H9 (cell line): ENCODE results near the gene OR2A2. TPM values are rescaled to one million over a fixed set of nuclear protein-coding genes. Genes with fewer than 3 reads are reported as not detected.

Experiments used
- DNase-seq: peaks from one replicate; pipeline ENCODE4 v3.0.0-alpha.2; 2017
- H2AFZ ChIP-seq: one replicate; pipeline ENCODE4 v1.6.1; 2013; ENCODE audit warnings: mild to moderate bottlenecking, low read length, control low read depth, moderate library complexity
- H2AK5ac ChIP-seq: 2 replicates; pipeline ENCODE4 v1.6.1; 2013; ENCODE audit warnings: low read length, control low read depth, mixed read lengths; ENCODE audit not compliant: insufficient read length
- H2BK120ac ChIP-seq: one replicate; pipeline ENCODE4 v1.6.1; 2013; ENCODE audit warnings: low read depth, mild to moderate bottlenecking, low read length, control low read depth, inconsistent platforms; ENCODE audit not compliant: poor library complexity, severe bottlenecking
- H2BK12ac ChIP-seq: 2 replicates; pipeline ENCODE4 v1.6.1; 2013; ENCODE audit warnings: low read length, control low read depth, mixed read lengths, low read depth; ENCODE audit not compliant: insufficient read length
- H2BK15ac ChIP-seq: 2 replicates; pipeline ENCODE4 v1.6.1; 2013; ENCODE audit warnings: low read depth, low read length, control low read depth
- H2BK20ac ChIP-seq: one replicate; pipeline ENCODE4 v1.6.1; 2013; ENCODE audit warnings: low read depth, mild to moderate bottlenecking, low read length, control low read depth, inconsistent platforms; ENCODE audit not compliant: poor library complexity, severe bottlenecking
- H2BK5ac ChIP-seq: 2 replicates; pipeline ENCODE4 v1.6.1; 2013; ENCODE audit warnings: low read length, control low read depth, mixed read lengths; ENCODE audit not compliant: insufficient read length
- H3K14ac ChIP-seq: 2 replicates; pipeline ENCODE4 v1.6.1; 2013; ENCODE audit warnings: low read length, control low read depth; ENCODE audit not compliant: insufficient read depth
- H3K18ac ChIP-seq: 2 replicates; pipeline ENCODE4 v1.6.1; 2013; ENCODE audit warnings: low read depth, mild to moderate bottlenecking, mixed read lengths, low read length, control low read depth; ENCODE audit not compliant: insufficient read length
- H3K23ac ChIP-seq: 2 replicates; pipeline ENCODE4 v1.6.1; 2013; ENCODE audit warnings: low read length, control low read depth, mixed read lengths, low read depth; ENCODE audit not compliant: insufficient read length
- H3K23me2 ChIP-seq: 2 replicates; pipeline ENCODE4 v1.6.1; 2013; ENCODE audit warnings: low read depth, mild to moderate bottlenecking, mixed read lengths, low read length, control low read depth; ENCODE audit not compliant: insufficient read length, poor library complexity, severe bottlenecking
- H3K27ac ChIP-seq: 2 replicates; pipeline ENCODE4 v1.5.1; 2013; ENCODE audit warnings: low read length, control low read depth, mixed read lengths, low read depth; ENCODE audit not compliant: insufficient read length
- H3K27me3 ChIP-seq: 2 replicates; pipeline ENCODE4 v1.6.1; 2013; ENCODE audit warnings: low read length, control low read depth, inconsistent platforms; ENCODE audit not compliant: insufficient read depth
- H3K4ac ChIP-seq: 2 replicates; pipeline ENCODE4 v1.6.1; 2013; ENCODE audit warnings: low read depth, mild to moderate bottlenecking, control low read depth, inconsistent platforms, low read length, moderate library complexity
- H3K4me1 ChIP-seq: 2 replicates; pipeline ENCODE4 v1.6.1; 2013; ENCODE audit warnings: low read length, control low read depth, inconsistent platforms; ENCODE audit not compliant: insufficient read depth
- H3K4me2 ChIP-seq: 2 replicates; pipeline ENCODE4 v1.6.1; 2013; ENCODE audit warnings: low read length, control low read depth, mixed read lengths; ENCODE audit not compliant: insufficient read length, insufficient read depth
- H3K56ac ChIP-seq: 2 replicates; pipeline ENCODE4 v1.6.1; 2013; ENCODE audit warnings: low read depth, mild to moderate bottlenecking, mixed read lengths, low read length, control low read depth; ENCODE audit not compliant: insufficient read length
- H3K79me1 ChIP-seq: 2 replicates; pipeline ENCODE4 v1.6.1; 2013; ENCODE audit warnings: low read depth, mild to moderate bottlenecking, moderate library complexity, low read length, control low read depth, inconsistent platforms; ENCODE audit not compliant: insufficient read depth, poor library complexity, severe bottlenecking
- H3K79me2 ChIP-seq: 2 replicates; pipeline ENCODE4 v1.6.1; 2013; ENCODE audit warnings: low read length, control low read depth, inconsistent platforms; ENCODE audit not compliant: insufficient read depth
- H3K9ac ChIP-seq: 2 replicates; pipeline ENCODE4 v1.6.1; 2013; ENCODE audit warnings: low read length, control low read depth, mixed read lengths; ENCODE audit not compliant: insufficient read length; ENCODE audit errors: extremely low read depth
- H3K9me3 ChIP-seq: one replicate; pipeline ENCODE4 v1.6.1; 2013; ENCODE audit warnings: low read depth, low read length, inconsistent platforms; ENCODE audit not compliant: control insufficient read depth
- H3T11ph ChIP-seq: one replicate; pipeline ENCODE4 v1.6.1; 2013; ENCODE audit warnings: mild to moderate bottlenecking, low read length, control low read depth, inconsistent platforms
- H4K20me1 ChIP-seq: one replicate; pipeline ENCODE4 v1.6.1; 2013; ENCODE audit not compliant: control insufficient read depth, insufficient read length, insufficient read depth
- H4K5ac ChIP-seq: 2 replicates; pipeline ENCODE4 v1.6.1; 2013; ENCODE audit warnings: low read depth, mild to moderate bottlenecking, mixed read lengths, low read length, control low read depth; ENCODE audit not compliant: insufficient read length
- H4K8ac ChIP-seq: replicated peaks from 2 replicates; pipeline ENCODE4 v1.6.1; 2013; ENCODE audit warnings: low read length, control low read depth, mixed read lengths, low read depth; ENCODE audit not compliant: insufficient read length
- H4K91ac ChIP-seq: 2 replicates; pipeline ENCODE4 v1.6.1; 2013; ENCODE audit warnings: low read depth, mild to moderate bottlenecking, moderate library complexity, mixed read lengths, low read length, control low read depth; ENCODE audit not compliant: insufficient read length
- H3K27ac Mint-ChIP-seq, 3 experiments: 2 replicates in 2 of 3; 3 replicates in 1 of 3; pipeline ENCODE4 v1.8.0; 2020 to 2021; ENCODE audit warnings: mixed read lengths in 3 of 3, mild to moderate bottlenecking in 1 of 3, moderate library complexity in 1 of 3
- H3K27me3 Mint-ChIP-seq: 2 replicates; pipeline ENCODE4 v1.8.0; 2021; ENCODE audit warnings: low read depth, mild to moderate bottlenecking, moderate library complexity, mixed read lengths
- H3K36me3 Mint-ChIP-seq, 3 experiments: 2 replicates in 2 of 3; 3 replicates in 1 of 3; pipeline ENCODE4 v1.8.0; 2020 to 2021; ENCODE audit warnings: low read depth in 3 of 3, mixed read lengths in 3 of 3; ENCODE audit not compliant: insufficient read depth in 1 of 3
- H3K4me1 Mint-ChIP-seq, 2 experiments: 2 replicates each; pipeline ENCODE4 v1.8.0; 2020; ENCODE audit warnings: mixed read lengths in 2 of 2
- H3K4me3 Mint-ChIP-seq, 2 experiments: 2 replicates in 1 of 2; 3 replicates in 1 of 2; pipeline ENCODE4 v1.8.0; 2020 to 2021; ENCODE audit warnings: mild to moderate bottlenecking in 2 of 2, mixed read lengths in 2 of 2, moderate library complexity in 1 of 2
- H3K9me3 Mint-ChIP-seq, 2 experiments: 2 replicates in 1 of 2; 3 replicates in 1 of 2; pipeline ENCODE4 v1.8.0; 2020; ENCODE audit warnings: mild to moderate bottlenecking in 2 of 2, mixed read lengths in 2 of 2, moderate library complexity in 1 of 2
- WGBS: extraction: QIAGEN DNeasy Blood & Tissue Kit; methylation state at CpG from one replicate; pipeline ENCODE4 v1.1.7; 2013; ENCODE audit warnings: missing lambda C conversion rate, low lambda C conversion rate, mixed read lengths; ENCODE audit not compliant: insufficient read length; ENCODE audit errors: extremely low coverage; 5-methylcytosine and 5-hydroxymethylcytosine counted together
- total RNA-seq: library from RNA; stranded (reverse); gene quantifications from 2 replicates; pipeline ENCODE4 v1.2.1, GENCODE V29; 2021
- TF ChIP-seq, protein P1 (sequence below): fragments of 200-600 bp; sonication (generic); conservative IDR thresholded peaks from 3 replicates; pipeline ENCODE4 v1.8.0; 2021; ENCODE audit warnings: antibody characterized with exemption, mild to moderate bottlenecking

OR2A2 gene
- total RNA-seq, 1 experiment from 2014 or later = not detected

DNA sequence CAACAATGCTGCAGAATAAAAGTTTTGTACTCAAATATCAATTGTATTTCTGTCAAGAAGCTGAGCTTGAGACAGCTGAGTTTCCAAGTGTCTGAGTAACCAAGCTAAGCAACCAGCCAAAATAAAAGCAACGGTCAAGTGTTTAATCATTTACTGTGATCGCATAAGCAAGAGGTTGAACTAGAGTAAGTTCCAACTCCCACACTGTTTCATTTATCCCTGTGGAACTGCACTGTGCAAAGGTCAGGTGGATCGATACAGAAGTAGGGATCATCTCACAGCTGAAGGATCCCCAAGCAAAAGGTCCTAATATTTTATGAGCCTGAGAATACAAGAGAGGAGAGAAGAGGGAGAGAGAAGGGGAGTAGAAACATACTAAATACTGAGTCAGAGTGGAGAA lies 35.0 kb downstream of the OR2A2 start:
- Histone ChIP-seq H3K23me2 (no peaks in the 10 kb centered on the region), H4K5ac (no peak overlapping the region), H3K79me1 (no peaks in the 10 kb centered on the region), H2BK5ac (no peak overlapping the region), H3K9ac (no peak overlapping the region), H4K8ac (no peak overlapping the region), H2AK5ac (no peak overlapping the region), H3K4me2 (no peak overlapping the region), H2BK120ac (no peak overlapping the region), H3T11ph (no peak overlapping the region), H2AFZ (no peak overlapping the region), H3K14ac (no peak overlapping the region), H4K20me1 (no peaks in the 10 kb centered on the region), H3K4me1 (no peaks in the 10 kb centered on the region), H4K91ac (no peak overlapping the region), H2BK15ac (no peak overlapping the region), H2BK20ac (no peak overlapping the region), H3K4ac (no peak overlapping the region), H3K9me3 (no peaks in the 10 kb centered on the region), H3K27ac (no peak overlapping the region), H3K18ac (no peak overlapping the region), H3K56ac (no peak overlapping the region), H2BK12ac (no peak overlapping the region), H3K27me3 (no peaks in the 10 kb centered on the region), H3K23ac (no peak overlapping the region), H3K79me2 (no peaks in the 10 kb centered on the region)
- Mint-ChIP-seq H3K4me1 (no peaks in the 10 kb centered on the region), H3K4me3 (no peak overlapping the region), H3K36me3 (peaks cover 4 to 22% (median 10%) of the 10 kb centered on the region in 3 experiments; a peak in 6 of 7 replicates), H3K27ac (no peak overlapping the region), H3K9me3 (peaks cover 20 to 25% of the 10 kb centered on the region in 2 experiments), H3K27me3 (peaks cover 1% of the 10 kb centered on the region; the same call in 1 of the 2 replicates)
- DNase-seq = no peak
- no CpG with 5 or more reads among the region's 3 CpGs for WGBS
- TF ChIP-seq, protein P1, sequence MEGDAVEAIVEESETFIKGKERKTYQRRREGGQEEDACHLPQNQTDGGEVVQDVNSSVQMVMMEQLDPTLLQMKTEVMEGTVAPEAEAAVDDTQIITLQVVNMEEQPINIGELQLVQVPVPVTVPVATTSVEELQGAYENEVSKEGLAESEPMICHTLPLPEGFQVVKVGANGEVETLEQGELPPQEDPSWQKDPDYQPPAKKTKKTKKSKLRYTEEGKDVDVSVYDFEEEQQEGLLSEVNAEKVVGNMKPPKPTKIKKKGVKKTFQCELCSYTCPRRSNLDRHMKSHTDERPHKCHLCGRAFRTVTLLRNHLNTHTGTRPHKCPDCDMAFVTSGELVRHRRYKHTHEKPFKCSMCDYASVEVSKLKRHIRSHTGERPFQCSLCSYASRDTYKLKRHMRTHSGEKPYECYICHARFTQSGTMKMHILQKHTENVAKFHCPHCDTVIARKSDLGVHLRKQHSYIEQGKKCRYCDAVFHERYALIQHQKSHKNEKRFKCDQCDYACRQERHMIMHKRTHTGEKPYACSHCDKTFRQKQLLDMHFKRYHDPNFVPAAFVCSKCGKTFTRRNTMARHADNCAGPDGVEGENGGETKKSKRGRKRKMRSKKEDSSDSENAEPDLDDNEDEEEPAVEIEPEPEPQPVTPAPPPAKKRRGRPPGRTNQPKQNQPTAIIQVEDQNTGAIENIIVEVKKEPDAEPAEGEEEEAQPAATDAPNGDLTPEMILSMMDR = no peak
